HCT116 (cell line): ENCODE measurements around the gene MIER3.

ENCODE experiments used
- CTCF ChIP-seq, 3 experiments: fragments of 200-600 bp in 1 of 3; sonication (generic) in 1 of 3; IDR thresholded peaks in 2 of 3; conservative IDR thresholded peaks in 1 of 3; 2 replicates each; pipeline ENCODE4 v1.5.1; 2012 to 2017; ENCODE audit warnings: low read depth in 2 of 3, low read length in 2 of 3, antibody characterized with exemption in 1 of 3, borderline replicate concordance in 1 of 3, control low read depth in 1 of 3, mild to moderate bottlenecking in 1 of 3, mixed read lengths in 1 of 3, mixed run types in 1 of 3, moderate library complexity in 1 of 3; ENCODE audit not compliant: insufficient read depth in 1 of 3
- EGR1 ChIP-seq: IDR thresholded peaks from 2 replicates; pipeline ENCODE4 v1.6.1; 2012; ENCODE audit warnings: low read depth
- EZH2 ChIP-seq: fragments of 200-600 bp; sonication (generic); IDR thresholded peaks from 2 replicates; pipeline ENCODE4 v1.6.1; 2017; ENCODE audit warnings: antibody characterized with exemption, mixed run types
- EZH2phosphoT487 ChIP-seq: fragments of 200-600 bp; IDR thresholded peaks from 2 replicates; pipeline ENCODE4 v1.6.1; 2018; ENCODE audit warnings: antibody characterized with exemption, borderline replicate concordance
- FOSL1 ChIP-seq: IDR thresholded peaks from 2 replicates; pipeline ENCODE4 v1.6.1; 2012; ENCODE audit warnings: low read depth
- JUND ChIP-seq: IDR thresholded peaks from 2 replicates; pipeline ENCODE4 v1.6.1; 2012
- MAX ChIP-seq: IDR thresholded peaks from 2 replicates; pipeline ENCODE4 v1.6.1; 2012
- POLR2A ChIP-seq: IDR thresholded peaks from 2 replicates; pipeline ENCODE4 v1.7.0; 2011; ENCODE audit warnings: borderline replicate concordance; ENCODE audit not compliant: insufficient read depth, insufficient read length; ENCODE audit errors: extremely low read depth
- POLR2AphosphoS5 ChIP-seq: IDR thresholded peaks from 2 replicates; pipeline ENCODE4 v1.6.1; 2011; ENCODE audit warnings: mild to moderate bottlenecking, low read depth, low read length, moderate library complexity
- SIN3A ChIP-seq: IDR thresholded peaks from 2 replicates; pipeline ENCODE4 v1.6.1; 2012; ENCODE audit warnings: low read depth
- TCF7L2 ChIP-seq: IDR thresholded peaks from 2 replicates; pipeline ENCODE4 v1.7.0; 2011; ENCODE audit warnings: borderline replicate concordance, inconsistent platforms; ENCODE audit not compliant: insufficient read depth, insufficient read length; ENCODE audit errors: extremely low read depth
- YY1 ChIP-seq: IDR thresholded peaks from 2 replicates; pipeline ENCODE4 v1.6.1; 2011; ENCODE audit warnings: low read length, low read depth, moderate library complexity, mild to moderate bottlenecking; ENCODE audit not compliant: insufficient replicate concordance; ENCODE audit errors: extremely low read depth

- TF ChIP-seq CTCF (IDR thresholded peaks at IDR 0.05 in 2 of 3, conservative IDR thresholded peaks at IDR 0.05 in 1 of 3; ENCODE audit: borderline replicate concordance in 1 of 3, insufficient read depth in 1 of 3, low read depth in 2 of 3, low read length in 2 of 3): no peak
- no peak for TF ChIP-seq SIN3A
- TF ChIP-seq FOSL1: no peak
- no peak for TF ChIP-seq EGR1
- TF ChIP-seq MAX: no peak
- no peak for TF ChIP-seq EZH2
- TF ChIP-seq POLR2A: no peak
- TF ChIP-seq JUND: no peak
- TF ChIP-seq YY1: no peak
- no peak for TF ChIP-seq TCF7L2
- no peak for TF ChIP-seq EZH2phosphoT487
- no peak for TF ChIP-seq POLR2AphosphoS5
These were observed 9.8 kb upstream of the MIER3 start for GRCh38 chr5:56961746-56962145.
